HG02610 (cell line): ENCODE data around the gene KRT6B.

Experiments
- ATAC-seq: cut with Tn5 transposase; IDR thresholded peaks from one replicate; pipeline ENCODE4 v1.9.1; 2021; ENCODE audit warnings: mild to moderate bottlenecking, moderate library complexity; ENCODE audit not compliant: unreplicated experiment

The KRT6B gene

DNA sequence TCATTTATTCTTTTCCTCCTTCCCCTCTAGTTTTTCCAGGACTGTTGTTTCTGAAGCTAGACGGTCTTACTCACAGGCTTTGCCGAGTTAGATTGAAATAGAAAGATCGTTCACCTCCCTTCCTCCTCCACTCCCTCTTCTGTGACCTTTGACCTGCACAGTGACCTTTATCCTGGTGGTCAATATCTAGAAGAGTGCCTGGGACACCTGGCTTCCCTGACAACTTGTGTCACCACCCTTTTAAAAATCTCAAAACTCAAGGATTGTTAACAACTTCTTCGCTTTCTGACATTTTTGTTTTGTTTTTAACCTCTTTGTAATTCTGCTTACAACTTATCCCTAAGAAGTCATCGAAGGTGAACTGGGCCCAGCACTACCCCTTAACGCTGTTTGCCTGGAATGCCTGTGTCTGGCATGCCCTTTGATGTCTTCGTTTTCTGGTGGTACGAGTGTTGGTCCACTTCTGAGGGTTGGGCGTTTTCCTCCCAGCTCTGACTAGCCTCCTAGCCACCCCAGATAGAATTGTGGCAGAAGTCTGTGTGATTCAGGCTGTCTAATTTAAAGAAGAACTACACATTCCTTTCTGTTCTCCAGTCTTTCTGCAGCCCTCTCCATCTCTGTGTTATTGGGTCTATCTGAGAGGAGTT is 15.0 kb downstream of the KRT6B start:
- no peak for ATAC-seq

DNA sequence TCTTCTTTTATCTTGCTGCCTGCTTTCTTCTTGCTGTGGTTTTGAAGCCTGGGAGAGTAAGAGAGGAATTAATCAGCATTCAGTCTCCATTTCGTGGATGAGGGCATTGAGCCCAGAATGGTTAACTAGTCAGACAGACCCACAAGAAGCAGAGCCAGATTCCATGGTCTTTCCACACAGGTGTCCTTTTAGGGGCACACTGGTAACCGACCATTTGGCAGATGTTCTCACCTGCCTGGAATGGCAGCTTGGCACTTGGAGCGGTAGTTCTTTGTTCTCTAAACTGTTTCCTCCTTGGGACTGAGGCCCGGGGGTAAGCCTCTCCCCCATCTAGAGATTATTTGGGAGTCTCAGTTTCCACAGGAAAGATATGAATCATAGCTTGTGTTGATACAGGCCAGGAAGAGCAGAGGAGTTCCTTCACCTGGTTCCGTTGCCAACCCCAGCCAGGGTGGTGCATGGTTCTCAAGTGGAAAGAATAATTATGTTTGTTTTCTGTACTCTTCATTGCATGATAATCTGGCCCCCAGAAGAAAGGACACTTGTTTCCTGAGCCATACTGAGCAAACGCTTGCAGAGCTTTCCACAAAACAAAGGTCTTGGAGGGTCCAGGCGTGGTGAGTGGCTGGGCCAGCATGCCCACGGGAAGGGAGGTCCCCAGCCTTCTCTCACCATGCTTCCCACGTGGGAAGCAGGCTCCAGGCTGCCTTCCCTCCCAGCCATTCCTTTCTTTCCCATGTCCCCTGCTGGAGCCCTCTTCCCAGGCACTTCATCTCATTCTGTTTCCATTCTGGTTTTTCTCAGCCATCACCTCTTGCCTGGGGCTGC is 15.7 kb downstream of the KRT6B start:
- no peak for ATAC-seq

DNA sequence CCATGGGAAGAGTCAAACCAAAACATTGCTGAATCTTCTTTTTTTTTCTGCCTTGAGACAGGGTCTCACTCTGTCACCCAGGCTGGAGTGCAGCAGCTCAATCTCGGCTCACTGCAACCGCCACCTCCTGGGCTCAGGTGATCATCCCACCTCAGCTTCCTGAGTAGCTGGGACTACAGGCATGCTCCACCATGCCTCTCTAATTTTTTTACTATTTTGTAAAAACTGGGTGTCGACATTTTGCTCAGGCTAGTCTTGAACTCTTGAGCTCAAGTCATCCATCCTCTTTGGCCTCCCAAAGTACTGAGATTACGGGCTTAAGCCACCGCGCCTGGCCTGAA is 16.3 kb downstream of the KRT6B start:
- ATAC-seq, result no peak

DNA sequence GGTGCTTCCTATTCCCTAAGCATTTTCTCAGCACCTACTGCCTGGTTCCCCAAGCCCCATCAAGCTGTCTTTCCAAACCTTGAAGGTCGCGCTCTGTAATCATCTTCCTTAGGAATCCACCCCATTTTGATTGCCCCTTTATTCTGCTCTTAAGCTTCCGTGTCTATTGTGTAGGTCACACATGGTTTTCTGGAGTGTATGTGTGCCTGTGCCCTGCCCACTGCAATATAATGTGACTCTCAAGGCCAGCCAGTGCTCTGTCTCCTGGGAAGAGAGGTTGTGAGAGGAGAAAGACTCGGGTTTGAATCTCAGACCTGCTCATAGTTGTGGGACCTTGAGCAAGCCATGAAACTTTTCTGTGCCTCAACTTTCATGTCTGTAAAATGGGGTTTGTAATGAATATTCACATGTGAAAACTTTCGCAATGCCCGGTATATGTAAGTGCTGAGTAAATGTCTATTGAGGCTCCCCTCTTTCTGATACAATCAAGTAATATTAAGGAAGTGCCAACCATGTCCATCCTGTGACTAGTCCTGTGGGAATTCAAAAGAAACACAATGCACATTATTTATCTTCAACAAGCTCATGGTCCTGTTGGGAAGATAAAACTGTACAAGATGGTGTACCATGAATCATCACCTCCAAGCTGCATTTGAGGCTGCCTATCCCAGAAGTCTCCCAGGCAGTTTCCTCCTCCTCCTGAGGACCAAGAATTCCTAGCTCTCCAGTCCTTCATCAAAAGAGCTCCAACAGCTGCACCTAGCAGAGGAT is 17.0 kb downstream of the KRT6B start:
- ATAC-seq, result no peak

DNA sequence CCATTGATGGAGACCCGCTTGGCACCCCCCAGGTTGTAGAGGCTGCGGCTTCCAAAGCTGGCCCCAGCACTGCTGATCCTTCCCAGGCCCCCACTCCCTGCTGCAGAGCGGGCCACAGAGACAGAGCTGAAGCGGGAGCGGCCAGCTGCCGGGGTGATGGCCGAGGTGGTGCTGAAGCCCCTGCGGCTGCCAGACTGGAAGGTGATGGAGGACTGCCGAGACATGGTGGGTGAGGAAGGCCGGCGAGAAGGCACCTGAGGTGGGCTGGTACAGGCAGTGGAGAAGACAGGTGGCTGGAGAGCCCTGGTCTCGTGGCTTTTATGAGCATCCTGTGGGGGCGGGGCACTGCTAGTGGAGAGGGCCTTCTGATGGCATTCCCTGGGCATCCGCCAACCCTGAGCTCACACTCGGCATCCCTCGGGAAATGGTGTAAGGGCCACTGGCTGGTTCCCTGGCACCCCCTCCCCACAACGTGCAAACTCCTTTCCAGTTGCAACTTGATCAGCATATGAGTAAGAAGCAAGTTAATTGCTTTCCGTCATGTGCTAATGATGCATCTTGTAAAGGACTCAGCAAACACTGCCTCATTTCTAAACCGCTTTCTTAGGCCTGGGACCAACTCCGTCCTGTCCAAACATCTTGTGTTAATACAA is 17.7 kb downstream of the KRT6B start, which contains the start of gene KRT75:
Gene KRT75, minus strand, starts transcription at position 291 of the 653 bp plus-strand sequence. Its CDS starts 67 bp downstream, at position 224.
- ATAC-seq, result no peak

DNA sequence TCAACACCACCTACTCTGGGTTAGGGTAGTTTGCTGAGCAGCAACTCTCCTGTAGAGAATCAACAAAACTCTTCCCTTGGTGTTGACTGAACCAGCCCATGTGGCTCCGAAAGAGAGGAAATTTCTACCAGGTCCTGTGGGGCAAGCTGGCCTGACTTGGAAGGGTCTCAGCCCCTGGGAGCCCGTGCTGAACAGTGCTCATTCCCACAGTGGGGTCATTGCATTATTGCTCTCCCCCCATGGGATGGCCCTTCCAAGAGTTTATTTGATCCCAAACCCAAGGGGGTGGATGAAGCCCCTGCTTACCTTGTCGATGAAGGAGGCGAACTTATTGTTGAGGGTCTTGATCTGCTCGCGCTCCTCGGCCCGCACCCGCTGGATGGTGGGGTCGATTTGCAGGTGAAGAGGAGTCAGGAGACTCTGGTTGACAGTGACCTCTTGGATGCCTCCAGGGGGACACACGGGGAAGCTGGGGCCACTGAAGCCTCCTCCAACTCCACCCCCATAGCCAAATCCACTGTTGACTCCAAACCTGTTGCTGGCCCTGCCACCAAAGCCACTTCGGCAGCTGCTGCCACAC is 18.4 kb downstream of the KRT6B start:
- ATAC-seq, result no peak

DNA sequence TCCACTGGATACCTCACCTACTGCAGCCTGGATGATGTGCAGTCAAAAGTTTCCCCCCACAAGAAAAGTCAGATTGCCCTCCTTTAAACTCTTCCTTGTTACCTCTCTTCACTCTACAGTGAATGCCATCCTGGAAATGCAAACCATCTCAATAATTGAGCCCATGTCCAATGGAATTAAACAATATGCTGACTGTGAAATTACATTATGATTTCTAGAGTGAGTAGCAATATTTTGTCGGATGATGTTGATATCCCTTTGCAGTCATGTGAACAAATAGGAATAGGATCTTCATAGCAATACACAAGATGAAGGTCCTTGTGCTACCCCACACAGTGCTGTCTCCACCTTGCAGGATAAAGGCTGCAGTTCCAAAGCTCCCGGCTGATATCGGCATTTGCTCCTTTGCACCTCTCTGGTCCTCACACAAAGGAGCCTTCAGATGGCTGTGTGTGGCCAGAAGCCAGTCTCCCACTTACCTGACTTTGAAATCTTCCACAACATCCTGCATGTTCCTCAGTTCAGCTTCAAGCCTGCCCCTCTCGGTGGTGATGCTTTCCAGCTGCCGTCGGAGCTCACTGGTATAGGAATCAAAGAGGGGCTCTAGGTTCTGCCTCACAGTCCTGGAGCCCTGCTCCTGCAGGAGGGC is 19.3 kb downstream of the KRT6B start:
- no peak for ATAC-seq

DNA sequence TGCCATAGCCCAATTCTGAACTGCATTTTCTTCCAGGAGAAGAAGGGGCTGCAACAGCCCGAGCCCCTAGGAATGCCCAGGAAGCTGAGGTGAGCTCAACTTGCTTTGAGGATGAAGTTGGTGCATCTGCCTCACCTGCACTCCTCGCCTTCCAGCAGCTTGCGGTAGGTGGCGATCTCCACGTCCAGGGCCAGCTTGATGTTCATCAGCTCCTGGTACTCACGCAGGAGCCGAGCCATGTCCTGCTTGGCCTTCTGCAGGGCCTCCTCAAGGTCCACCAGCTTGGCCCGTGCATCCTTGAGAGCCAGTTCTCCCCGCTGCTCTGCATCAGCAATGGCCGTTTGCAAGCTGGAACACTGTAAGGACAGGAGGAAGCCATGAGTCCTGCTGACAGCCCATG is 23.8 kb downstream of the KRT6B start:
- no peak for ATAC-seq

DNA sequence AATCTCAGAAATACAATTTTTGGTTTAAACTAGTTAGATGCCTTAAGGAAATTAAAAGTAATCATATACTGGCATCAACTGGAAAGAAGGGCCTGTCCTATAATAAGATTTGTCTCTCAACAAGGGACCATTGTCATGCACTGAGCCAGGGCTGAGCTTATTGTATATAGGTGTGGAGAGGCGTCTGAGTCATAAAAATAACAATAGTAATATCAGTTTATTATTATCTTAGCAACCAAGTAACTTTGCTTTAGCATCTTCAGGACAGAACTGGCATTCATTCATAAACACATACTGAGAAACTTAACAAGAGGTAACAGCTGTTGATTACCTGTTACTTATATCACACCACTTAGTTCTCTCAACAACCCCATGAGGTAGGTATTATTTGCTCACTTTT is 24.9 kb downstream of the KRT6B start:
- ATAC-seq, result no peak

DNA sequence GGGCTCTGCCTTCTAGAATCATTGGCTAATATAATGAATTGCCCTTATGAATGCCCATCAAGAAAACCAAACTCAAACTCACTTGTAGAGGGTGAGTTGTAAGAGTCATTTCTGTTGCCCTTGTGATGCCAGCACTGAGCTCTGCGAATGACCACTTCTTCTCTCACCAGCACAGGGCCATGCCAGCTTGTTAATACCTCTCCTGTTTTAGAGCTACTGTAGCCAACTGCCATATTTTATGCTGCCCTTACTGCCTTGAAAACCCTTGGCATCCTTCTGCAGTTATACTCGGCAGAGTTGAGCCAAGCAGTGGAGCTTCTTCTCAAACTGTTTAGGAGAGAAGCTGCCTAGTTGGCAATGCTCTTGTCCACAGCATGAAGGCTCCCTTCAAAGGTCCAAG is 25.9 kb downstream of the KRT6B start:
- no peak for ATAC-seq

DNA sequence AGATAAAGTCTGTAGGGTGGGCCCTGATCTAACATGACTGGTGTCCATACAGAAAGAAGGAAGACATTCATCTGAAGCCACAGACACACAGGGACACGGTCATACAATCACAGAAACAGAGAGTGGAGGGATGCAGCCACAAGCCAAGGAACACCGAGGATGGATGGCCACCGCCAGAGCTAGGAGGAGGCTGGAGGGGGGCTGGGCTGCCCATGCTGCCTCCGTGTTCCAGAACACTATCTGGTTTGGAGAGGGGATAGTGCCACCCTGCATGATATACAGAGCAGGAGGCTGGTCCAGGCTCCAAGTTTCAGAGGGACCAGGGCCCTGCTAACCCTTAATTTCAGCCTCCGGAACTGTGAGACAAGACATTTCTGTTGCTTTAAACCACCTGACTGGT is 26.5 kb downstream of the KRT6B start:
- ATAC-seq, result no peak

DNA sequence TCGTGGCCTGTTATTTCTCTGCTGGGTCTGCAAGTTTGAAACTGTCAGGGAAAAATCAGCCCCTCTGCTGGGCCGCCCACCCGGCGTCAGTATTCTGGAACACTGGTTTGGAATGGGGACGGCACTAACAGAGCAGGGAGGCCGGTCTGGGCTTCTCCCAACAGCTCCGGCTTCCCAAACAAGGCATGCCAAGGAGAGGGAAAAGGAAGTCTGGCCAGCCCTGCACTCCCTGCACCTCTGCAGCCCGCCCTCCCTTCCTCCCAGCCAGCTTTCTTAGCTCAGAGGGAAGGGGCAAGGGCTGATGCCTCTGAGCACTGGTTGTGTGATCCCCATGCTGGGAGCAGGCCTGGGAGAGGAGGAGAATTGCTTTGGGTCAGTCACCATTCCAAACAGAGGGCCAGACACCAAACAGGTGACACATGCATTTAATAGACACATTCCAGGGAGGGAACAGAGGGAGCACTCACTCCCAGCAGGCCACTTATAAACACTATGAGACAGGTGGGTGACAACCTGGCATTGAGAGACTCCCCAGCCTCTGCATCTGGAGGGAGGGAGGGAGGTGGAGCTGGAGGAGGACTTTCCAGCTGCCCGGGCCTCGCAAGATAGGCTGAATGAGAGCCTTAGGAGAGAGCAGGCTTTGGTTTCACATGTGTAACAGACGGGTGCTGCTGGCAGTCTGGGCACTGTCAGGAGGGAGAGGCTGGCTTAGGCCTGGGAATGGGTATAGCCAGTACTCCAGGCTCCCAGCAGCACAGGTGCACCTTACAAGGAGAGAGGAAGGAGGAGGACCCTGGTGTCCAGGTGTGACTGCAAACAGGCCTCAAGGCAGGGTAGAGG is 28.1 kb downstream of the KRT6B start:
- ATAC-seq, result no peak

DNA sequence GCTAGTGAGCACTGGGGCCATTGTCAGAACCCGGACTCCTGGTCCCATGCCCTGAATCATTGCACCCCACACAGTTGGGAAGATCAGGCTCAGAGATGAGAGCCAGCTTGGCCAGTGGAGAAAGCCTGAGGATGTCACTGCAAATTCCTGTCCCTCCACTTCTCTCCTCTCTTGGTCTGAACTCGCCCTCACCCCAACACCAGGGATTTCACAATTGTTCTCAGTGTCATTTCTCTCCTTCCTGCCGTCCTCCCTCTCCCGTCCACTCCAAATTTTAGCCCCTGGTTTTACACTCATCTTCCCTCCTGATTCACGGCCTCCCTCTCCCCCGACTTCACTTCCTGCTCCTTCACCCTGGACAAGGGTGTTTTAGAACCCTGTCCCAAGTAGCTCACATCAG is 28.9 kb downstream of the KRT6B start:
- no peak for ATAC-seq

DNA sequence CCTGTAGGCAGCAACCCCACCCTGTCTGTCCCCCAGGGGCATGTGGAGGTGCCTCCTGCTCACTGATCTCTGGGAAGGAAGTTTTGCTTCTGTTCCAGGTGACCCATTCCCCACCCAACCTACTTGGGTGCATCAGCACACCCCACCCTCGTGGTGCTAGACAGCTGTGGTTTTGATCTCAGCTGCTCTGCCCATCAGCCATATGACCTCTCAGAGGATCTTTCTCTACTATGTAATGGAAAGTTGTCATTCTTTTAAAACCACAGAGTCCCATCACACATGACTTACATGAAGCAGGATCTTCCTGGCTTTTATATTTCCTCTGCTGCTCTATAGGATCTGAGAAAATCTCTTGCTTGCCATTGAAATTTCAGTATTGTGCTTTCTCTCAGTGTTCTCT is 32.3 kb downstream of the KRT6B start:
- ATAC-seq, result no peak

DNA sequence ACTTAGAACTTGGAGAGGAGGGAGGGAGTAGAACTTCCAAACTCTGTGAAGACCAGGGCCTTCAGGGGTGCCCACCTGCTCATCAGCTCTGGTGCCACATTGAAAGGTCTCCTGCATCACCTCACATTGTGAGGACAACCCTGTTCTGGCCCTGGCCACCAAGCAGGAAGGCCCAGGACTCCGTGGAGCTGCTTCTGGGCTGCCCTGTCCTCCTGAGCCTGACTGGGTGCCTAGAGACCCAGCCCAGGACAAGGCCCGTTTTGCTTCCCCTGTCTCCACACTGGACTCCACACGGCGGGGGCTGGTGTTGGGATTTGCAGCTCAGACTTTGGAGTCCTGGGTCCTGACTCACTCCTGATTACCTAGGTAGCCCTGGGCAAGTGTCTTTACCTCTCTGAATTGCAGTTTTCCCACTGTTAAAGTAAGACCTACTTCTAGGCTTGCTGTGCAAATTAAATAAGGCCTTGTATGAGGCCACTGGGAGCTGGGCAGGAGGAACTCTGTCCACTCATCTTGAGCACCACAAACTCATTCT is 33.3 kb downstream of the KRT6B start:
- no peak for ATAC-seq

DNA sequence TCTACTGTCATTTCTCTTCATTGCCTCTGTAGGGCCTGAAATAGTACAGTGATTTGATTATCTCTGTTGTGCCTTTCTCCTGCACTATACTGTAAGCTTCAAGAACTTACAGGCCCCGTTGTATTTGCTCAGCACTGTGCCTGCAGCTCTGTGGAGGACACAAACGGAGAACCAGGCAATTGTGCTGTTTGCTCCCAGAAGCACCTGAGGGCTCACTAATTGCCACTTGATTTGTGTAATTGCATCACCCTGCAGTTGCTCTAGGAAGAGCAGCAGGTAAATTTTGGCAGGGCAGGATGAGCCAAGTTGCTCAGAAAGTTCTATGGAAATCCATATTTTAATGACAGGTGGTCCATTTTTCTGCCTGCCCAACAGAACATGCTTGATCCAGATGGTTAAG is 34.2 kb downstream of the KRT6B start:
- no peak for ATAC-seq

DNA sequence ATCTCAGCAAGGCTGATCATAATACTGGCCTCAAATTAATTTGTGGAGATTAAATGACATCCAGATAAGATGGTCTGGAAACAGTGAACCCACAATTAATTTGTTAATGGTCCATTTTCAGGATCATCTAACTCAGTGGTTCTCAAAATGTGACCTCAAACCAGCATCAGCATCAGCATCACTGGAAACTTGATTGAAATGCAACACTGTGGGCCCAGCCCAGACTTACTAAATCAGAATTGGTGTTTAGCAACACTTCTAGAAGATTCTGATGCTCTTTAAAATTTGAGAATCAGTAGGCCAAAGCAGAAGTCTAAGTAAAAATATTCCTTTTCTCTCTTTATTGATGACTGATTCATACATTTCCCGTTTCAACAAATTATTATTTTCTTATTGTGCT is 35.2 kb downstream of the KRT6B start:
- ATAC-seq, result no peak

DNA sequence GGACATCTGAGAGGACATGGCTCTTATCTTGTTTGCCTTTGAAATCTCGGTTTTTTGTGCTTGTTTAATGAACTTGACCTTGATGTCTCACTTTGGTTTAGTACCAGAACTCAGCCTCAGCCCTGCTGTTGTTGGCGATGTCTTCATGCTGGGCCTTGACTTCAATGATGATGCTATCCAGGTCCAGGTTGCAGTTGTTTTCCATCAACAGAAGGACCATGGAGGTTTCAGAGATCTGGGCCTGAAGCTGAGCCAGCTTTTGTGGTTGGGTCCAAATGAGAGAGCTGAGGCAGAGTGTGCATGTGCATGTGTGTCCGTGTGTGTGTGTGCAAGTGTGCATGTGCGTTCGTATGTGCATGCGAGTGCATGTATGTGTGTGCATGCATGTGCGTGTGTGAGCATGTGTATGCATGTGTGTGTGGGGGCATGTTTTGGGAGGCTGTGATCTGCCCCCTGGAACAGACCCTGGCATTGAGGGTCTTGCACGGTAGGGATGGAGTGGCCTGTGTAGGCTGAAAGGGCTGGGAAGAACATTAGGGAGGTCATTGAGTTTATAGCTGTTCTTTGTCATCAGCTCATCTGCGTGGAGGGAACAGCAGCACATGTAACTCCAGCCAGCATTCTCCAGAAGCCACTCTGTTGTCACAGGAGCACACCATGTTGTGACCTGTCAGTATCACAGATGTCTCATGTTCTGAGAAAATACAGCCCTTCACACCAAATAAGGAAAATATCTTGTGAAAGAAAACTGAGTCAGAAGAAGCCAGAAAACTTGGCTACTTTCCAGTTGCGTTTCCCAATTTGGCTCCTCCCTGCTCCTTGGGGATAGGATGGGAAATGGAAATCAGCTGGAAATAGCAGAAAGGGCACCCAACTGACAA is 35.8 kb downstream of the KRT6B start:
- no peak for ATAC-seq
